NCI-H1417 (cell line): ENCODE results near the gene L3MBTL4.
"Not testable (repeated sequence)": the region's sequence is repeated elsewhere in the genome, so short reads cannot be mapped to it uniquely, and the experiment has no call there.

Source experiments
- DNase-seq, 3 experiments: peaks; one replicate each; lab custom pipeline; 2025; lab: John Stamatoyannopoulos, UW

The L3MBTL4 gene

DNA sequence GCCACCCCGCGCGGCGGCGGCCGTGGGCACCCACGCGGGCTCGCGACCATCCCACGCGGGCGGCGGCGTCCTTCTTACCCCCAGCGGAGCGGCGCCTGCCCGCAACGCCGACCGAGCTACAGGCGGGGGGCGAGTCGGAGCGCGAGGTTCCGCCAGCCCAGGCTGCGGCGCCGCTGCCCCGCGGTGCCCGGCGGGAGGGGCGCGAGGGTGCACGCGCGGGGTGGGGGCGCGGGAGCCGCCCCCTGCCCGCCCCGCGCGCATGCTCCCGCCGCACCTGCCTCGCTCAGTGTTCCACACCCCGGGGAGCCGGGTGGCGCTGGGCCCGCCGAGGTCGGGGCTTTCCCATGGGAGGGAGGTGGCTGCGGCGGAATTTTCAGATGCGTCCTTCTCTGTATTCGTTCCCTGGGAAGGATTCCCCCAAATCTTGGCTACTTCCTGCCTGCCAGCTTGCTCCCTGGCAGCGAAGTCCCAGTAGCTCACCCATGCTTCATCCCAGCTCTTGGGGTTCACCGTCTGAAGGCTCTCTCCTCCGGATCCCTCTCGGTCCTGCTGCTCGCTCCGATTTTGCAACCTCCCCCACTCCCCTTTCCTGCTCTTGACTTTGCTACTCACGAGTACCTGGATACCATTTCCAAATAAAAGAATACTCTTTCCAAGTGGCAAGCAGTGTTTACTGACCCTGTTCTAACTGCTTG lies at the start of gene L3MBTL4:
TSS of gene L3MBTL4 (minus strand) at position 189 of the 695 bp plus-strand sequence. CDS start 103,286 bp downstream, outside the sequence.
- peak in 2 of 3 experiments; percentile 3 to 20 for DNase-seq

DNA sequence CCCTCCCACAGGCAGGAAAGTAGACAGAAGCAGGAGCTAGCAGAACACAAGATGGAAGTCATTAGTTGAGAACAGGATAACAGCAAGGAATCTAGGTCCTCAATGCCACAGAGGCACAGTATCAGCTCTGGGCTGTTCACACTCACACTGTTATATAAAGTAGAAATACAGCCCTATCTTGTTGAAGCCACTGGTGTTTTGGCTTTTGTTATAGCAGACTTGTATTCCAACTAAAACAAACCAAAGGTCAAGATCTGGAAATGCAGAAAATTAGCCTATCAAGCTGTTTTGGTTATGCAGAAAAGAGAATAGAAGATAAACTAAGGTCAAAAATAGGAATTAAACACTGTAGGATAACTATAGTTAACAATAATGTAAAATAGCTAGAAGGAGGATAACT lies 37.5 kb upstream of the L3MBTL4 start:
- DNase-seq: no peak

DNA sequence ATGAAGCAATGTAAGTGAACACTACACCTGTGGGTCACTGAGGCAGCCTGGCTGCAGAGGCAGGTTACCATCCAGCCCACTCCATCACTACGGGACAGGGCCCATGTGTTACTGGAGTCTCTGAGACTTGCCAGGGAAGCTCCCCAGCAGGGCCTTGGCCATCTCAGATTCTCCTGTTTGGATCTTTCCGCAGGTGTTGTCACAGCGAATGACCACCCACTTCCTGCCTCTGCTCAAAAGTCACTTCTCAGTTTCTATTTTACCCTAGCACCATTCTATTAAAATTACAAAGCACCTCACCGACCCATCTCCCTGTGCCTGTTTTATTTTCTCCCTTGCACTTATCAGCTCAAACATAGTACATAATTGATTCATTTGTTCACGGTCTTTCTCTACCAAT lies 34.5 kb upstream of the L3MBTL4 start:
- no peak for DNase-seq

DNA sequence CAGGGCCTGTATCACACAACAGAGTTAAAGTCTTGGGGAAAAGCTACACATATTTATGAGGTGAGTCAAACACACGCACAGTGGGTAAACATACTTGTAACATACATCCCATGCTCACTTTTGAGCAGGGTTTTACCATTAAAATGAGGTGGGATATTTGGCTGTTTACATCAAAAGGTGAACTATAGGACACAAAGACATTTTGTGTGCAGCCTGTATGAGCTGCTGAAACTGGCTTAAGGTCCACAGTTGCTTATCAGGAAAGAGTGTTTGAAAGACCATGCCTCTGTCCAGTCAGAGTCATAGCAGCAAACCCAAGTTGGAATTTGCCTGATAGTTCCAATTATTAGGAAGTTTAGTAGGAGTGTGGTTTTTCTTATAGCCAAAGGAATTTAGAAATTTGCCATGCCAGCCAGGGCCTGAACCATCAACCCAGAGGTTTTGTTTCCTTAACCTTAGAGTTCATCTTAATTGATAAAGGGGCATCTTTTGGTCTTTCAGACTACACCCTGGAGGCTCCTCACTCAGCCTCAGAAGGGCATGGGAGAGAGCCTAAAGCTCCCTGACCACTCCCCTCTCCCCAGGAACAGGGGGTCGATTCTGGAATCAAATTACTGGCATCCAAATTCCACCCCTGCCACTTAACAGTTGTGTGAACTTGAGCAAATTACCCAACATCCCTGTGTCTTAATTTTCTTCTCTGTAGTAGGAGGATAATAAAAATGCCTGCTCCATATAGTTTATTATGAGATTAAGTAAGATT lies 29.9 kb upstream of the L3MBTL4 start:
- DNase-seq: no peak

DNA sequence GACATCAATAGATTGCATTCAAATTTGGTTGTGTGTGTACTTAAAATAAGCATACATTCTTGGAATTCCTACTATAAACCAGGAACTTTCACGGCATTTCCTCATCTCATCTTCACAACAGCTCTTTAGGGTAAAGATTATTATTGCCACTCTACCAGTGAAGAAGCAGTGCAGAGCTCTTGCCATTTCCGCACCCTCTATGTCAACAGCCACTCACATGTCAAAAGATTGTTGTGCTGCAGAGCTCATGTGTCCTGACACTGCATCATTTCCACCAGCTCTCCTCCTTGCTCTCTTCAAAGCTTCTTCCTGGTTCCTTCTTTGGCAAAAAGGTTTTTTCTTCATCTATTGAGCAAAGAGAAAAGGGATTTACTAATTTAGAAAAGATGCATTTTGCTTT lies 26.5 kb upstream of the L3MBTL4 start:
- peak in 1 of 3 experiments; percentile 10 for DNase-seq

DNA sequence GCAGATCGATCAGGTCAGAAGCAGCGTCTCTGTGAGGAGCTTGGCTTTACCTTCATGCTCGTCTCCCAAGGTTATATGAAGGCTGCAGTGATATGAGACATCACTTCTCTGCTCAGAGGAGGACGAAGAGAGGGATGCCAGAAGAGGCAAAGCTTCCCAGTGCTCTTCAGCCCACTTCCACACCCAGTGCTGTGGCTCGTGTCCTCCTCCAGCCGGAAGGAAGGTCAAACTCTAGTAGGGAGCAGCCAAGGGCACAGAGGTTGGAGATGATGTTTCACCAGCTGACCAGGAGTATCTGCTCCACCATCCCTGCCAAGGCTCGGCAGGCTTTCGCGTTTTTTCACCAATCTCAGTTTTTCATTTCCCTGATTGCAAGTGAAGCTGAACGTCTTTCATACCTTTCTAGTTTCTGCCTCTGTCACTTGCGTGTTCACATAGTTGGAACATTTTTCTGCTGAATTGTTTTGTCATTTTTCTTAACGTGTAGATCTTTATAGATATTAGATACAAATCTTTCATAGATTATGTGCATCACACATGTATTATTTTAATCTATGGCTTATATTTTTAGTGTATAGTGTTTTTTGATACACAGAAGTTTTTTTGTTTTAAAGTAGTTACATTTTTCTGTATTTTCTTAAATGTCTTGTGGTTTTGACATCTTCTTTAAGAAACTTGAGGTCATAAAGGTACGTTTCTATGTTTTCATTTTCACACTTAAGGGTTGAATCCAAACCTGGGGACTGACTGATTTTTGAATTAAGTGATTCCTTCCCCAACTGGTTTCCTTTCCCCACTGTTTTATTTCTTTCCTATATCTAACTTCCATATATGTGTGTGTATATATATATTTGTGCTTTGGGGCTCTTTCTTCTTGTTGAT lies 23.5 kb upstream of the L3MBTL4 start:
- no peak for DNase-seq

DNA sequence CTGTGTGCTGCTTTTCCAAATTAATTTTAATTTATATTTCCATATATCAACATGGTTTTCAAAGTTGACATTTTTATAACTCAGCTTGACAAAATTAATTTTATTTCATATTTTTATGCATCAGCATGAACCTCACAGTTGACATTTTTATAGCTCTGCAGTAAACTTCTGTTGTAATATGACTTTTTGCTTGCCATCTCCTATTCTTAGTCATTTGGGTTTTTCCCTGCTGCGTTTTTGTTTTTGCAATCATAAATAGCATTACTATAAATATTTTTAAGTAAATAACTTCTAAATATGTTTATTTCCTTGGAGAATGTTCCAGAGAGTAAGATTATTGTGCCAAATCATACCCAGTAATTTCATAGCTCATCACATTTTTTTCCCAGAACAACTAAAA lies 21.0 kb upstream of the L3MBTL4 start:
- DNase-seq: no peak

DNA sequence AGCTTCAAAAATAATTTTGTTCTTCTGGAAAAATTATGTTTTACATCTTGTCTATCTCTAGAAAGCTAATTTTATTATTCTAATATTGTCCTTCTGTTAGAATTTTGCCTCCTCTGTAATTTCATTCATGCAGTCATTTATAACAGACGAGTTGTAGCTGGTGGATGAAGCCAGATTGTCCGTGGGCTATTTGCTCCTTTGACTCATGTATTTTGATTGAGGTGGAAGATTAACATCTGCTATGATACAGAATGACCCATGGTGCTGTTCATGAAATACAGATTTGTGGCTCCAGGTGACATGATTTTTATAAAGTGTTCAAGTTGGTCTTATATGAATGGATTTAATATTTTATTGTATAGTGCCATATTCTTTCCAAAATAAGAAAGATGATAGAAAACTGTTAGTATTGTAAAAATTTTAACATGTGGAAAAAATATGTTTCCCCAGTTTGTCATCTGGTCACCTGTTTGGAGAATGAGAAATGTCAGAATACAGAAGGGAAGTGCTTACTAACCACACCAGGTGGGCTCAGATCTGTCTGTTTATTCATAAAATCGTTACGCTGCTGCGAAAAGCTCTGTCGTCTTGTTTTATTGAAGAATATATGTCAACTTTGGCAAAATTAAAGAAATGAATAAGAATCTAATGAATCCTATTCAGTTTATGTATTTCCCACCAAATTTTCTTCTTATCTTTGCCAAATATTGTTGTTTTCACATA lies 20.4 kb upstream of the L3MBTL4 start:
- no peak for DNase-seq

DNA sequence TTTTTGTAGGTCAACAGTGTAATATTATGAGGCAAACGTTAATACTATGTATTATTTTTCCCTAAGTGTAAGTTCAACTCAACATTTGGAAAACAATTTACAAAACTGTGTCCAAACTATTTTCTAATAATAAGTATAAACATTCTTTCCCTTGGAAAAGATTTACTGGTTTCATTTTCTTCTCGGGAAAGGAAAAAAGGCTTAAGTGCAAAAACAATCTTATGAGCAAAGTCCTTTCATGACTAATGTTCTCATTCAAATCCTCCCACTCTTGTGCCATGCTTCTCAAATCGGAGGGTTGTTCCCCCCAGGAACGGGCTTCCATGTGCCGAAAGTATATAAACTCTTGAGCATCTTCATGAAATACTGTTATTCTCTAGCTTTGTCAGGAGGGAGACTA lies 19.8 kb upstream of the L3MBTL4 start:
- no peak for DNase-seq

DNA sequence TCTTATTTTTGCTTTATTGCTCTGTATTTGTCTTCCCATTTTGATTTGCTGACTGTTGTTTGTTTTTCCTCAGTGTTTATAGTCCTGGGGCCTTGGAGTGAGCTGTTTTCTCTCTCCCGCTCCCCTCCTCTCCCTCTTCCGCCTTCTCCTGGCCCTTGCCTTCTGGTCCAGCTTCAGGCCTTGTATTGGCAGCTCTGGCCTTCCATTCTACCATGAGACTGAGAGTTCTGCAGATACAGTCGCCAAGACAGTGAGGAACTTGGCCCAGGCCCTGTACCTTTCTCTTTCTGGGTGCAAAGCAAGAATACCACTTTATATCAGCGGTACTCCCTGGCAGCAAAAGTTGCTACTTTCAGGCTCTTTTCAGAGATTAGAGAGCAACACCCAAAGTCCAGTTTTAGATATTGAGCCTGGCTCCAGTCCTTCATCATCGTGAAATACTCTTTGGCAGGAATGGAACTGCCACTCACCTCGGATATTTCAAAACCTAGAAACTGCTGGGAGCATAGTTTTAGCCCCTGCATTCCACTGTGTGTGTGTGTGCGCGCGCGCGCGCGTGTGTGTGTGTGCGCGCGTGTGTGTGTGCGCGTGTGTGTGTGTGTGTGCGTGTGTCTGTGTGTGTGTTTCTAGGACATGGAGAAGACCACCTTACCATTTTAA lies 17.1 kb upstream of the L3MBTL4 start:
- no peak for DNase-seq

DNA sequence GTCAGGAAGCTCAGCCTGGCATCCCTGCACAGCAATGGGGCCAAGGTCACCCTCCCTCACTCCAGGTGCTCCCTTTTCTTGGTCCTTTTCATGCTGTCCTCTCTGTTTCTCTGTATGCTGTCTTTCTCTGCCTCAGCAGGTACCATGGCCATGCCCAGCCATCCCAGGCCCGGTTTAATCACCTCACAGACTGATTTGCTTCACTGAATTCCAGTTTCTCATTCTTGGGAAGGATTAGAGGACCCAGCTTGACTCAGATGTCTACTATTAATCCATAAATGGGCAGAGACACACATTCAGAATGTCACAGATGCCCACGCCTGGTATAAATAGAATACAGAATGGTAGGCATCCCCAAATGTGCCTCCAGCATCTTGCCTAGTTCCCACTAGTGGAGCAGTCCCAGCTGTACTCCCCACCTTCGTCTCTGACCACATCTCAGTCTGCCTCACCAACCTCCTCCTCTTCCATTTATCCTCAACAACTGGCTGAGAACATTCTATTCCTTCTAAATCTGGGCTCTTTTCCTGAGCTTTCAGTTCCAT lies 14.2 kb upstream of the L3MBTL4 start:
- no peak for DNase-seq

DNA sequence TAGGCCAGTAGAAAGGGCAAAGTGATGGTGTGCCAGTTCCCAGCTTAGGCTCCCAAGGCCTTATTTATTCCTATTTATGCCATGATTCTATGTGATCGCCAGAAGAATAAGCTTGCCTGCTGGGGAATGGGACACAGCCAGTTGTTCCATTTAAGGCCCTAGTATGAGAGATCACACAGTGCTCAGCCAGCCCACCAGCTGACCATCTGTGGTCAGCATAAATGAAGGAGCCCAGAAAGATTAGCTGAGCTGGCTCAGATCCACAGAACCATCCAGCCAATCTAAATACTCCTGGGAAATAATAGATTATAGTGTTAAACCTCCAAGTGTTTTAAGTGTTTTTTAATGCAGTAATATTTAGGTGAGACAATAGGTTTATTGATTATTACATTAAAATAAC lies 12.6 kb upstream of the L3MBTL4 start:
- no peak for DNase-seq

DNA sequence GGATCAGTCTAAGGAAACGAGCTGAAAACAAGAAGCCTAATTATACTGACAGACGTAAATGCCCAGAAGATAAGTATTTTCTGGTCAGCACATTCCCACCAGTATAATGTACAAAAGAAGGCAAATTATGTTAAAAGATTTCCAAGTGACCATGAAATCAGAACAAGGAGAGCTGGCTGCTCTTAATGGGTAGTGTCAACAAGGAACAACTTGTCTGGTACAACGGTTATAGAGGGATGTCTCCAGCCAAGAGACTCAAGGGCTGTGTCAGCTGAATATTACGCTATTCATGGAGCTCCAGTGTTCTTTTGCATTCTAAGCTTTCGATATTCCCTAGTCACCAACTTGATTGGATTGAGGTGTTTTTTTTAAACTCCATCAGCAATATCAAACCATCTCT lies 8.6 kb upstream of the L3MBTL4 start:
- peak in 1 of 3 experiments; percentile 18 for DNase-seq

DNA sequence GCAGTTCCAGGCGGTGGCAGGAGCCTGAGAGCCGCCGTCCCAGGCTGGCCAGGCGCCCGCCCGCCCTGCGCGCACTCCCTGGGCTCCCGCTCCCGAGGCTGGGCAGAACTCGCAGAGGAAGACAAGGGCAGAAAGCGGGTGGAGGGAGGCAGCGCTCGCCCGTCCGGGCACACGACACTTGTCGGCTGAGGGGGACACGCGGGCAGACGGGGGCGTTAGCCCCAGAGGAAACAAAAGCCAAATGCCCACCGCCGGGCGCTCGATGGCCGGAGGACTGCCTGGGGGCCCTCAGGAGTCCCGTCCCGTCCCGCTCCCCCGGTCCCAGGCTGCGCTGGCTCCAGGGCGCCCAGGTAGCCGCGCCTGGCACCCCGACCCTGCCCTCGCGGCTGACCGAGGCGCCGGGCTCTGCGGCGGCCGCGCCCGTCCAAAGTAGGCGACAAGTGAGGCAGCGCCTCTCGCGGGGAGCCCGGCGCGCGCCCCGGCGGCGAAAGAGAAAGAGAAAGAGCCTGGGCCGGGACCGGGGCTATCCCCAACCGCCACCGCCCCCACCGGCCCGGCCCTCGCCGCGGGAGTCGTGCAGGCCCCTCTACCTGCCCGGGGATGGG lies 491 bp downstream of the L3MBTL4 start:
- peak in 1 of 3 experiments; percentile 4 for DNase-seq

DNA sequence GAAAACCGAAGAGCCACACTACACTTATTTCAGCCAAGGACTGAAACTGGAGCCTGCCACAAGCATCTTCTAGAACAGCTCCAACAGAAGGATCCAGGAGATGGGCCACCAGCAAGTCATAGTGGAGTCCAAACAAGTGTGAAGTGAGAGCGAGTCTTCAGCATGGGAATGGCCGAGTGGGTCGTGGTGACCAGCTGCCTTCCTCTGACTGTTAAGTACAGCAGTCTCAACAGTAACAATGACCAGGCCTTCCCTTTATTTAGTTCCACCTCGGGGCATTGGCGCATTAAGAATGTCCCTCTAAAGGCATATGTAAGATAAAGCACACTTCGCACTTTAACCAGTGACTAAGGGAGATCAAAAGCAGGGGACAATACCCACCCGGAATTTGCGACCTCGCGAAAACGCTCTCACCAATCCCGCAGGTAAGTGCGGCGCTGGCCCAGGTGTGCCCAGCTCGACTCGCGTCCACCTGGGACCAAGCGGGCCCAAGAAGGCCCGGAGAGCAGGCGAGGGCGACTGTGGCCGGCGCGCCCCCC lies 1.1 kb downstream of the L3MBTL4 start:
- no peak for DNase-seq

DNA sequence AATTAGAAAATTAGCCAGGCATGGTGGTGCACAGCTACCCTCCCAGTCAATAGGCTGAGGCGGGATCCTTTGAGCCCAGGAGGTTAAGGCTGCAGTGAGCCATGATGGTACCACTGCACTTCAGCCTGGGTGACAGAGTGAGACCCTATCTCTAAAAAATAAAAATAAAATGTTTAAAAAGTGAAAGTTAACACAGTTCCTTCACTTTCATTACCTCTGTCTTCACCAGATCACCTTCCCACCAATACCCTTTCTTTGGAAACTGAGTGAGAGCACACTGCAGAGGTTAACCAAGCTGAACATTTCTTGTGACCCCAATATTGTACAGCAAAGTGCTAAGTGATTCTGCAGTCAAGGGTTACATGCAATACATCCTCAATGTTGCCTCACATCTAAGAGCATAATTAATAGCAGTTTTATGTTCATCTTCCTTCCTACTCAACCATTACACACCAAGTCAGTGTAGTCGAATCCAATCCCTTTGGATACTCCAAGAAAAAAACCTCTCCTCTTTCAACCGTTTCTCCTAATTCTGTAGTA lies 1.7 kb downstream of the L3MBTL4 start:
- no peak for DNase-seq

DNA sequence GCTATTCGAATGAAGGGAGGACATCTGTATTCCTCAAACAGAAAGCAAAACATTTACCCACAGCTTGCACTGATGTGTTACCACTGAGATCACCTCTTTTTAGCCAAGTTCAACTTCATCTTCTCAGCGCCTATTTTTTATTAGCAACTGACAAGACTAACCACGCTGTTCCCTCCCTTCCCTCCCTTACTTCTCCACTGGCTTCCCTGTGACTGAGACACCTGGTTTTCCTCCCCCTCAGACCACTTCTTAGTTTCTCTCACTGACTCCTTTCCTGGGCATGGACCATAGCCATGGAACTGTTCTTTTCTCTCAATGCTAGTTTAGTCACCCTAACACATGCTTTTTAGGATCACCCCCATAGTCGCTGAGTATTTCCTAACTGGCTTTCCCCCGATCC lies 3.3 kb downstream of the L3MBTL4 start:
- no peak for DNase-seq

DNA sequence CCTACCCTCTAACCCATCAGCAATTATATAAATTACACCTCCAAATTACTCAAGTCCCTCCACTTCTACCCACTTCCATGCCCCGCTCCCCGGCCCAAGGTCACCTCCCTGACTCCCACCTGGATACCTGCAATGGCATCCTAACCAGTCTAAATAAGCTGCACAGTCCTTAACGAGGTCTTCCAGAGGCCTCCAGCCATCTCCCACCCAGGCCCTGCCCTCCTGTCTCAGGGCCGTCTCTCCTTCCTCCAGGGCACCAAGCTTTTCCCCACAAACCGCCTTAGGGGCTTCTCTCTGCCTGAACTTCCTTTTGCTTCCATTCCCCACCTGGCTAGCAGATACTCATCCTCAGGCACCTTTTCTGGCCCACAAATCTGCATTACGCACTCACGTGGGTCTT lies 4.8 kb downstream of the L3MBTL4 start:
- DNase-seq: no peak

DNA sequence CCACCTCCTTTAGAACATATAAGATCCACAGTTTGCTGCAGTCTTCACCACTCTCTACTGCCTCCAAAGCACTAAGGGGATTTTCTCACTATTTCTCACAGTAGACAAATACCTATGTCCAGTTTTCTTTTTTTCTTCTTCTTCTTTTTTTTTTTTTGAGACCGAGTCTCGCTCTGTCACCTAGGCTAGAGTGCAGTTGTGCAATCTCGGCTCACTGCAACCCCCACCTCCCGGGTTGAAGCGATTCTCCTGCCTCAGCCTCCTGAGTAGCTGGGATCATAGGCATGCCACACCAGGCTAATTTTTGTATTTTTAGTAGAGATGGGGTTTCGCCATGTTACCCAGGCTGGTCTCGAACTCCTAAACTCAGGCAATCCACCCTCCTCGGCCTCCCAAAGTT lies 6.2 kb downstream of the L3MBTL4 start:
- not testable (repeated sequence) for DNase-seq

DNA sequence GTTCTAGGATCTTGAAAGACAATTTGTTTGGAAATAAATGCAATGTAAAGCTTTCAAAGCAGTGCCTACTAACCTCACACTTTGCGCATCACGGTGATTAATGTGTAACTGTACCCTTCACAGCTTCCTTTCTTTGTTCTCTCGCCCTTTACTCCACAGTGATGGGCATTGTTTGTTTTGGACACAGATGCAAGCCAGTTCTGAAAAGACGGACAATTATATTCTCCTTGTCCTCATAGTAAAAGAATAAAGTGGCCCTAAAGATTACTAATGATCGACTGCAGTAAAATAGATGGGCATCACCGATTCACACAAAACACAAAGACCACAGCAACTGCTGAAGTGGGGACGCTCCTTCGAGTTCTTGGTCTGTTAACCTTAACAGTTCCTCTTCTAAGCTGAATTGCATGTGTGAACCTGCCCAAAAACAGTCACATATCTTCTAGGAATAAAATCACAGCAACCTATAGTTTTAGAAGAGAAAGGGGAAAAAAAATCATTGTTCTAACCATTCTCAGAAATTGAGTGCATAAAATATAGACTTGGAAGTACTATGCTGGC lies 7.7 kb downstream of the L3MBTL4 start:
- DNase-seq: peak in 2 of 3 experiments; percentile 5 to 20
